GM23338 (cell line): ENCODE measurements around the gene CRYBB2. TPM values are rescaled to one million over a fixed set of nuclear protein-coding genes. Genes with fewer than 3 reads are reported as not detected.

Source experiments
- ATAC-seq: fragments of 200-7000 bp; cut with Tn5 transposase; 3 replicates; pipeline ENCODE4 v1.9.1; 2020
- DNase-seq: peaks from one replicate; pipeline ENCODE4 v3.0.0-alpha.2; 2015; ENCODE audit warnings: low spot score
- H2AFZ ChIP-seq: fragments of 200-600 bp; sonication (generic); 2 replicates; pipeline ENCODE4 v1.8.0; 2016; ENCODE audit warnings: antibody characterized with exemption, mild to moderate bottlenecking, moderate library complexity
- H3F3A ChIP-seq: fragments of 200-600 bp; sonication (generic); replicated peaks from 2 replicates; pipeline ENCODE4 v1.8.0; 2017; ENCODE audit warnings: antibody characterized with exemption, mixed run types, low read depth
- H3K27ac ChIP-seq: fragments of 200-600 bp; sonication (generic); 2 replicates; pipeline ENCODE4 v1.6.1; 2016; ENCODE audit warnings: low read depth
- H3K27me3 ChIP-seq: fragments of 200-600 bp; sonication (generic); 2 replicates; pipeline ENCODE4 v1.8.0; 2016; ENCODE audit warnings: mild to moderate bottlenecking, mixed run types, moderate library complexity; ENCODE audit not compliant: insufficient read depth
- H3K36me3 ChIP-seq: fragments of 200-600 bp; sonication (generic); 2 replicates; pipeline ENCODE4 v1.8.0; 2016; ENCODE audit warnings: mild to moderate bottlenecking; ENCODE audit not compliant: insufficient read depth
- H3K4me1 ChIP-seq: fragments of 200-600 bp; sonication (generic); 2 replicates; pipeline ENCODE4 v1.8.0; 2016; ENCODE audit warnings: mild to moderate bottlenecking, moderate library complexity; ENCODE audit not compliant: insufficient read depth
- H3K4me2 ChIP-seq: fragments of 200-600 bp; sonication (generic); 2 replicates; pipeline ENCODE4 v1.7.1; 2017; ENCODE audit warnings: mixed run types
- H3K4me3 ChIP-seq: fragments of 200-600 bp; sonication (generic); 2 replicates; pipeline ENCODE4 v1.6.1; 2016; ENCODE audit warnings: mixed run types
- H3K79me2 ChIP-seq: fragments of 200-600 bp; sonication (generic); replicated peaks from 2 replicates; pipeline ENCODE4 v1.8.0; 2017; ENCODE audit warnings: mild to moderate bottlenecking; ENCODE audit not compliant: insufficient read depth
- H3K9me2 ChIP-seq: fragments of 200-600 bp; sonication (generic); 2 replicates; pipeline ENCODE4 v1.8.0; 2017; ENCODE audit not compliant: insufficient read depth
- H4K20me1 ChIP-seq: fragments of 200-600 bp; sonication (generic); replicated peaks from 2 replicates; pipeline ENCODE4 v1.8.0; 2017; ENCODE audit warnings: mild to moderate bottlenecking; ENCODE audit not compliant: insufficient read depth
- H3K27ac Mint-ChIP-seq: 2 replicates; pipeline ENCODE4 v1.8.0; 2020; ENCODE audit warnings: inconsistent platforms, mild to moderate bottlenecking, moderate library complexity, mixed read lengths
- H3K27me3 Mint-ChIP-seq: 3 replicates; pipeline ENCODE4 v1.8.0; 2022; ENCODE audit warnings: low read depth, mild to moderate bottlenecking, moderate library complexity, mixed read lengths, inconsistent platforms; ENCODE audit not compliant: insufficient read depth, poor library complexity
- H3K36me3 Mint-ChIP-seq: 3 replicates; pipeline ENCODE4 v1.8.0; 2021; ENCODE audit warnings: low read depth, mild to moderate bottlenecking, inconsistent platforms, moderate library complexity, mixed read lengths
- H3K4me1 Mint-ChIP-seq: 3 replicates; pipeline ENCODE4 v1.8.0; 2020; ENCODE audit warnings: mild to moderate bottlenecking, inconsistent platforms, mixed read lengths
- H3K4me3 Mint-ChIP-seq: 3 replicates; pipeline ENCODE4 v1.8.0; 2021; ENCODE audit warnings: moderate library complexity, mild to moderate bottlenecking, inconsistent platforms, mixed read lengths
- H3K9me3 Mint-ChIP-seq: 3 replicates; pipeline ENCODE4 v1.8.0; 2020; ENCODE audit warnings: moderate library complexity, mild to moderate bottlenecking, inconsistent platforms, mixed read lengths
- CREB1 ChIP-seq: fragments of 250-450 bp; sonication (Bioruptor Pico); IDR thresholded peaks from 2 replicates; pipeline ENCODE4 v1.5.0; 2020; ENCODE audit warnings: low read depth, mild to moderate bottlenecking, moderate library complexity
- EZH2 ChIP-seq: fragments of 200-600 bp; sonication (generic); IDR thresholded peaks from one replicate; pipeline ENCODE4 v1.8.0; 2017; ENCODE audit warnings: antibody characterized with exemption, mild to moderate bottlenecking, low read depth; ENCODE audit not compliant: unreplicated experiment
- EZH2phosphoT487 ChIP-seq: fragments of 200-600 bp; sonication (generic); IDR thresholded peaks from one replicate; pipeline ENCODE4 v1.8.1; 2018; ENCODE audit warnings: antibody characterized with exemption; ENCODE audit not compliant: unreplicated experiment
- JUNB ChIP-seq: IDR thresholded peaks from one replicate; pipeline ENCODE4 v1.6.1; 2016; ENCODE audit warnings: antibody characterized with exemption; ENCODE audit not compliant: unreplicated experiment
- NANOG ChIP-seq: IDR thresholded peaks from 2 replicates; pipeline ENCODE4 v1.6.1; 2016; ENCODE audit warnings: antibody characterized with exemption, borderline replicate concordance
- POLR2AphosphoS5 ChIP-seq: IDR thresholded peaks from 2 replicates; pipeline ENCODE4 v1.6.1; 2016; ENCODE audit warnings: antibody characterized with exemption, low read depth
- STAT1 ChIP-seq: IDR thresholded peaks from one replicate; pipeline ENCODE4 v1.6.1; 2016; ENCODE audit warnings: antibody characterized with exemption; ENCODE audit not compliant: unreplicated experiment
- ZNF331 ChIP-seq: fragments of 250-450 bp; sonication (Bioruptor Pico); IDR thresholded peaks from 2 replicates; pipeline ENCODE4 v1.5.0; 2020; ENCODE audit warnings: low read depth, mild to moderate bottlenecking, moderate library complexity
- polyA plus RNA-seq: library from polyadenylated mRNA; unstranded; fragments of >200 nt; fragmentation: Nextera tagmentation; extraction: Ambion mirVana; gene quantifications from 2 replicates; pipeline ENCODE4 v1.2.1, GENCODE V29; 2016
- total RNA-seq: library from RNA; depleted of rRNA; stranded (reverse); fragments of >200 nt; shearing (Covaris generic); gene quantifications from 2 replicates; pipeline ENCODE4 v1.2.3, GENCODE V29; 2014
- TF ChIP-seq, protein P1 (sequence below): IDR thresholded peaks from one replicate; pipeline ENCODE4 v1.6.1; 2018; ENCODE audit warnings: antibody characterized with exemption; ENCODE audit not compliant: unreplicated experiment
- TF ChIP-seq, protein P2 (sequence below): IDR thresholded peaks from 2 replicates; pipeline ENCODE4 v1.6.1; 2016; ENCODE audit warnings: antibody characterized with exemption
- TF ChIP-seq, protein P3 (sequence below), 2 experiments: fragments of 200-600 bp in 1 of 2; sonication (generic) in 1 of 2; conservative IDR thresholded peaks; 2 replicates each; pipeline versions ENCODE4 v1.5.1 to v1.6.1; 2016 to 2017; ENCODE audit warnings: antibody characterized with exemption in 2 of 2, low read depth in 2 of 2, mild to moderate bottlenecking in 2 of 2, moderate library complexity in 1 of 2

Gene CRYBB2
- total and polyA plus RNA-seq, 2 experiments from 2014 or later, result 0.26 to 1.0 TPM

DNA sequence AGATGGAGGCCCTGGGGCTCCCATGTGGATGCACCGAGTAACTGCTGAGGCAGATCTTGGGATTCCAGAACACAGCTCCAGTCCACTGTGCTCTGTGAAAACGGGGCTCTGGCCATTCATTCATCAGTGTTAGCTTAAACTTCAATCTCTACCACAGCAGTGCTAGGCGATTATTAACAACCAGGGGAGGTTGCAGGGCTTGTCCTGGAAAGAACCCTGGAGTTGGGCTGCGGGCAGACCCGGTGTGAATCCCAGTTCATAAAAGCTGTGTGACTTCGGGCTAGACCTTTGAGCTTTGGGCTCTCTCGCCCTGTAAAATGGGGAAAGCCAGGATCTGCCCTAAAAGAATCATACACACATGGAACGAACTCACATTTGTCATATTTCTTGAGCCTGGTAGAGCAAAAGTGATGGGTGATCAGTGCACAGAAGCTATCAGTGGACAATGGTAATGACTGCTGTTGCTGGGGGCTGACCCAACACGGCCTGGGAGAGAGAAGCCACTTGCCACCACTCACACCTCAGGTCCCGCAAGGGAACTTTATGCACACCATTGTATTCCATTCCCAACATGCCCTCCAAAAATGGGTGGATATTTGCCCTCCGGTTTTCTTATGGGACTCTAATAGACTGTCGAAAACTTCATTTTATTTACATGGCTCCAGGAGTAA, 35.4 kb upstream of the CRYBB2 start (continued):
- TF ChIP-seq, protein P1, sequence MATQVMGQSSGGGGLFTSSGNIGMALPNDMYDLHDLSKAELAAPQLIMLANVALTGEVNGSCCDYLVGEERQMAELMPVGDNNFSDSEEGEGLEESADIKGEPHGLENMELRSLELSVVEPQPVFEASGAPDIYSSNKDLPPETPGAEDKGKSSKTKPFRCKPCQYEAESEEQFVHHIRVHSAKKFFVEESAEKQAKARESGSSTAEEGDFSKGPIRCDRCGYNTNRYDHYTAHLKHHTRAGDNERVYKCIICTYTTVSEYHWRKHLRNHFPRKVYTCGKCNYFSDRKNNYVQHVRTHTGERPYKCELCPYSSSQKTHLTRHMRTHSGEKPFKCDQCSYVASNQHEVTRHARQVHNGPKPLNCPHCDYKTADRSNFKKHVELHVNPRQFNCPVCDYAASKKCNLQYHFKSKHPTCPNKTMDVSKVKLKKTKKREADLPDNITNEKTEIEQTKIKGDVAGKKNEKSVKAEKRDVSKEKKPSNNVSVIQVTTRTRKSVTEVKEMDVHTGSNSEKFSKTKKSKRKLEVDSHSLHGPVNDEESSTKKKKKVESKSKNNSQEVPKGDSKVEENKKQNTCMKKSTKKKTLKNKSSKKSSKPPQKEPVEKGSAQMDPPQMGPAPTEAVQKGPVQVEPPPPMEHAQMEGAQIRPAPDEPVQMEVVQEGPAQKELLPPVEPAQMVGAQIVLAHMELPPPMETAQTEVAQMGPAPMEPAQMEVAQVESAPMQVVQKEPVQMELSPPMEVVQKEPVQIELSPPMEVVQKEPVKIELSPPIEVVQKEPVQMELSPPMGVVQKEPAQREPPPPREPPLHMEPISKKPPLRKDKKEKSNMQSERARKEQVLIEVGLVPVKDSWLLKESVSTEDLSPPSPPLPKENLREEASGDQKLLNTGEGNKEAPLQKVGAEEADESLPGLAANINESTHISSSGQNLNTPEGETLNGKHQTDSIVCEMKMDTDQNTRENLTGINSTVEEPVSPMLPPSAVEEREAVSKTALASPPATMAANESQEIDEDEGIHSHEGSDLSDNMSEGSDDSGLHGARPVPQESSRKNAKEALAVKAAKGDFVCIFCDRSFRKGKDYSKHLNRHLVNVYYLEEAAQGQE, result no peak
- TF ChIP-seq, protein P2, sequence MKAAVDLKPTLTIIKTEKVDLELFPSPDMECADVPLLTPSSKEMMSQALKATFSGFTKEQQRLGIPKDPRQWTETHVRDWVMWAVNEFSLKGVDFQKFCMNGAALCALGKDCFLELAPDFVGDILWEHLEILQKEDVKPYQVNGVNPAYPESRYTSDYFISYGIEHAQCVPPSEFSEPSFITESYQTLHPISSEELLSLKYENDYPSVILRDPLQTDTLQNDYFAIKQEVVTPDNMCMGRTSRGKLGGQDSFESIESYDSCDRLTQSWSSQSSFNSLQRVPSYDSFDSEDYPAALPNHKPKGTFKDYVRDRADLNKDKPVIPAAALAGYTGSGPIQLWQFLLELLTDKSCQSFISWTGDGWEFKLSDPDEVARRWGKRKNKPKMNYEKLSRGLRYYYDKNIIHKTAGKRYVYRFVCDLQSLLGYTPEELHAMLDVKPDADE, result no peak
- TF ChIP-seq ZNF331 (CRISPR knock-in tag) (no peak), NANOG (no peak), EZH2 (no peak), JUNB (no peak), POLR2AphosphoS5 (no peak), CREB1 (CRISPR knock-in tag) (no peak)
- TF ChIP-seq, protein P3, sequence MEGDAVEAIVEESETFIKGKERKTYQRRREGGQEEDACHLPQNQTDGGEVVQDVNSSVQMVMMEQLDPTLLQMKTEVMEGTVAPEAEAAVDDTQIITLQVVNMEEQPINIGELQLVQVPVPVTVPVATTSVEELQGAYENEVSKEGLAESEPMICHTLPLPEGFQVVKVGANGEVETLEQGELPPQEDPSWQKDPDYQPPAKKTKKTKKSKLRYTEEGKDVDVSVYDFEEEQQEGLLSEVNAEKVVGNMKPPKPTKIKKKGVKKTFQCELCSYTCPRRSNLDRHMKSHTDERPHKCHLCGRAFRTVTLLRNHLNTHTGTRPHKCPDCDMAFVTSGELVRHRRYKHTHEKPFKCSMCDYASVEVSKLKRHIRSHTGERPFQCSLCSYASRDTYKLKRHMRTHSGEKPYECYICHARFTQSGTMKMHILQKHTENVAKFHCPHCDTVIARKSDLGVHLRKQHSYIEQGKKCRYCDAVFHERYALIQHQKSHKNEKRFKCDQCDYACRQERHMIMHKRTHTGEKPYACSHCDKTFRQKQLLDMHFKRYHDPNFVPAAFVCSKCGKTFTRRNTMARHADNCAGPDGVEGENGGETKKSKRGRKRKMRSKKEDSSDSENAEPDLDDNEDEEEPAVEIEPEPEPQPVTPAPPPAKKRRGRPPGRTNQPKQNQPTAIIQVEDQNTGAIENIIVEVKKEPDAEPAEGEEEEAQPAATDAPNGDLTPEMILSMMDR (conservative IDR thresholded peaks at IDR 0.05; ENCODE audit: low read depth in 2 of 2), result no peak

DNA sequence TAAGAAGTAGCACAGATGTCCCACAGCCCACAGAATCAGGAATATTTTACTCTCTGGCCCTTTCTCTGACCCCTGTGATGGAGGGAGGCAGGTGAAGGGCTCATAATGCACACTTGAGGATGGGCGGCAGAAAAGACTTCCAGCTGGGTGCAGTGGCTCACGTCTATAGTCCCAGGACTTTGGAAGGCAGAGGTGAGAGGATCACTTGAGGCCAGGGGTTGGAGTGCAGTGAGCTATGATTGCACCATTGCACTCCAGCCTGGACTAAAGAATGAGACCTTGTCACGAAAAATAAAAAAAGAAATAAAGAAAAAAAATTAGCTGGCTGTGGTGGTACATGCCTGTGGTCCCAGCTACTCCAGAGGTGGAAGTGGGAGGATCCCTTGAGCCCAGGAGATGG, 33.3 kb upstream of the CRYBB2 start:
- H3K36me3 Mint-ChIP-seq, result peaks cover 52% of the 10 kb centered on the region
- Histone ChIP-seq H3K9me2 (no peaks in the 10 kb centered on the region), H3K4me1 (no peaks in the 10 kb centered on the region), H4K20me1 (no peaks in the 10 kb centered on the region; the same call in 1 of the 2 replicates), H3K36me3 (no peaks in the 10 kb centered on the region), H3K27me3 (no peaks in the 10 kb centered on the region), H3K4me3 (no peak overlapping the region), H2AFZ (no peak overlapping the region), H3F3A (no peaks in the 10 kb centered on the region), H3K27ac (no peak overlapping the region), H3K79me2 (no peaks in the 10 kb centered on the region), H3K4me2 (no peak overlapping the region)
- ATAC-seq, result no peak
- no peaks in the 10 kb centered on the region for H3K4me1 Mint-ChIP-seq
- peaks cover 5% of the 10 kb centered on the region for H3K27me3 Mint-ChIP-seq
- H3K9me3 Mint-ChIP-seq, result no peaks in the 10 kb centered on the region; the same call in 2 of the 3 replicates
- no peak overlapping the region for H3K27ac Mint-ChIP-seq
- no peak overlapping the region for H3K4me3 Mint-ChIP-seq
- DNase-seq, result no peak
- no peak for TF ChIP-seq ZNF331 (CRISPR knock-in tag)
- no peak for TF ChIP-seq POLR2AphosphoS5
- TF ChIP-seq, protein P2, result no peak
- no peak for TF ChIP-seq CREB1 (CRISPR knock-in tag)
- TF ChIP-seq EZH2phosphoT487, result no peak
- no peak for TF ChIP-seq NANOG
- no peak for TF ChIP-seq EZH2
- TF ChIP-seq, protein P3 (conservative IDR thresholded peaks at IDR 0.05; ENCODE audit: low read depth in 2 of 2), result no peak
- no peak for TF ChIP-seq STAT1
